Effector CD8-positive, alpha-beta T cell (primary cell): Measurements from ENCODE around the gene CLSTN3.
"Not testable (repeated sequence)": the region's sequence is repeated elsewhere in the genome, so short reads cannot be mapped to it uniquely, and the experiment has no call there.

Experiments
- DNase-seq: peaks from one replicate; lab custom pipeline; 2025; lab: John Stamatoyannopoulos, UW

Gene CLSTN3

DNA sequence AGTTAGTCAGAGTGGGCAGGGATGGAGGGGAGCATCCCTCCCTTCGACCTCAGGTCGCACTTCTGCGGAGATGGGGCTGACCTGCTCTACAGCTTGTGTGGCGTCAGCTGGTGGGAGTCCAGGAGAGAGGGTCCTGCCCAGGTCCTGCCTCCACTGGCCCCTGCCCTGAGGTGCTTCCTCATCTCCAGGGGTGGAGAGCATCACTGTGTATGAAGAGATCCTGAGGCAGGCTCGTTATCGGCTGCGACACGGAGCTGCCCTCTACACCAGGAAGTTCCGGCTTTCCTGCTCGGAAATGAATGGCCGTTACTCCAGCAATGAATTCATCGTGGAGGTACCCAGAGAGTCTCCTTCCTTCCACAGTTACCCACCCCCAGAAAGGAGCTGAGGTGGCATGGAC is 20.2 kb downstream of the CLSTN3 start:
- DNase-seq, result no peak

- DNase-seq, result no peak
Observed at GRCh38 chr12:7150841-7151240, 20.7 kb downstream of the CLSTN3 start.

GRCh38 chr12:7151532-7151931 is 21.4 kb downstream of the CLSTN3 start:
- DNase-seq, result no peak

DNA sequence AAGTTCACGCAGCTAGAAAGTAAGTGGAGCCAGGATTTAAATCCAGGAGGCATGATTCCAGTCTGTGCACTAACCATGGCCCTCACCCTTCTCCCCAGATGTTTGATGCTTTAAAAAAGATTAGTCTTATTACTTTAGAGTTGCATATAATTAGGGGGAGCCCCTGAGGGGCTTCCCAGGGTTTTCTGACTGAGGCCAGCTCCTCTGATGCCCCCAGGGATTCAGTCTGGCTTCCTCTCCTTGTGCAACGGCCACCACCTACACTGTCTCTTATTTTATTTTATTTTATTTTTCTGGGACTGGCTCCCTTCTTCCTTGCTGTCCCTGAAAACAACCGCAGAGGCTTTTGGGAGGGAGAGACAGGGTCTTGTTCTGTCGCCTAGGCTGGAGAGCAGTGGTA is 22.6 kb downstream of the CLSTN3 start:
- no peak for DNase-seq

GRCh38 chr12:7154042-7154441 is 23.9 kb downstream of the CLSTN3 start:
- no peak for DNase-seq

GRCh38 chr12:7154901-7155470 is 24.8 kb downstream of the CLSTN3 start:
- DNase-seq, result no peak

- no peak for DNase-seq
Observed at GRCh38 chr12:7155471-7156034, 25.4 kb downstream of the CLSTN3 start.

DNA sequence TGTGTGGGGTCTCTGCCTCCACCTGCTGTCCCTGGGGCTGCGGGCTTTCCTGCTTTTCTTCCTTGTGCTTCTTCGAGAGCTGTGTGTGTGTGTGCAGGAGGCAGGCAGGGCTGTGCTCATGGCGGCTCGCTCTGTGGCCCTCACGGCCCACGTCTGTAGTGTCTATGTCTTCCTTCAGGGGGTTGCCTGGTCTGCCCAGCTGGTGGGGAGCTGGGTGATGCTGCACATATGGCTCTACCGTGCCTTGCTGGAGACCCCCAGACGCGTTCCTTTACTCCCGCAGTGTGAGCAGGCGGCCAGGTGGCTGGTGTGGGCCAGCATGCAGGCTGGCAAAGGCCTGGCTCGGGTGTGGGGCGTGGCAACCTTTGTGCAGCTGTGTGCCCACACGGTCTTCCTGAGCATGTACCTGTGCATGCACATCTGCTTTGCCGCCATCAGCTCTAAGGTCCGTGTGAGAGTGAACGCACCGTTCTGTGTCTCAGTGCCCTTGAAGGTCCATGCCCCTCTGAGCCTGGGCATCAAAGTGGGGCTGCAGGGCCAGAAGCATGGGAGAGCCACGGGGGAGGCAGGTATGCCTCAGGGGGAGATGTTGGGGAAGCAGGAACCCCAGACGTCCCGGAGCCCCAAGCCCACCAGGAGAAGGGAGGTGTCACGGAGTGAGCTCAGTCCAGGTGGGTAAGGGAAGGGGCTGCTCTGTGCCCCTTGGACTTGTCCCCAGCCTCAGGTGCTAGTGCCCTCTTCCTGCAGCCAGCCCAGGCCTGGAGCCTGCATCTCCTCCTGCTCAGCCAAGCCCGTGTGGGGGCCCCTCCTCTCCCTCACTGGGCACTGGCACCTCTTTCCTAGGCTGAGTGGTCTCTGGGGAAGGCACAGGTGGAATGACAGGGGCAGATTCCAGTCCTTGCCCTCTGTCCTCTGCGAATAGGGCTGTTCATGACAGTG is 26.4 kb downstream of the CLSTN3 start:
- DNase-seq, result no peak

- no peak for DNase-seq
Observed at GRCh38 chr12:7157391-7157790, 27.2 kb downstream of the CLSTN3 start.

DNA sequence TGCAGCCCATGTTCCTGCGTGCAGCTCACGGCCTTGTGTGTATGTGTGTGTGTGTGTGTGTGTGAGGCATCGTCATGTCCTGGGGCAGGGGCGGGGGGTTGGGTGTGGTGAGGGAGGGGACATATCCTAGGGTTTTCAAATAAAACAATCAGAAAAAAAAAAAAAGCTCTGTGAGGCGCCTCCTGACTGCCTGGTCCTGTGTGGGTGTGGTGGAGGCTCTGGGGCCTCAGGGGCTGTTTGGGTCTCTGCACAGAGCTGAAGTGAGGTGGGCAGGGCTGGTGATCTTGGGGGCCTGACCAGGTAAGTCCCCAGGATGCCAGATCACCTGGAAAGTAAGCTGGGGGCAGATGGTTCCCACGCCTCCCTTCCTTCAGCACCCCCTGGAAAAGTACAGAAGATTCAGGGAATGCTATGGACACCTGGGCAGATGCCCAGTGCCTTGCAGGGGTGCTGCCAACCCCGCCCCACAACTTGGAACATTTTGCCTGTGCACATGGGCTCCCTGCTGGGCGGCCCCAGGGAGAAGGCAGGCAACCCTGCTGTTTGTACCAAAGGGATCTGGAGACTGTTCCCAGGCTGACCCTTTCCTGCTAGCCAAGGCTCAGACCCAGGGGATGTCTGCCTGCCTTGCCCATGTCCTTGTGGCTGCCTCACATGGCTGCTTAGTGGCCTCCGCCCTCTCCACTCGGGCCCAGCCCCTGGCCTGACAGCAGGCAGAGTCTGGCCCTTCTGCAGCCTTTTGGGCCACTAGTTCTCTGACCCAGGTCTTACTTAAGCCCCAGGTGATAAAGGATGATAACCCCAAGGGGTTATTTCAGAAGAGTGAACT is 28.8 kb downstream of the CLSTN3 start:
- DNase-seq, result no peak

DNA sequence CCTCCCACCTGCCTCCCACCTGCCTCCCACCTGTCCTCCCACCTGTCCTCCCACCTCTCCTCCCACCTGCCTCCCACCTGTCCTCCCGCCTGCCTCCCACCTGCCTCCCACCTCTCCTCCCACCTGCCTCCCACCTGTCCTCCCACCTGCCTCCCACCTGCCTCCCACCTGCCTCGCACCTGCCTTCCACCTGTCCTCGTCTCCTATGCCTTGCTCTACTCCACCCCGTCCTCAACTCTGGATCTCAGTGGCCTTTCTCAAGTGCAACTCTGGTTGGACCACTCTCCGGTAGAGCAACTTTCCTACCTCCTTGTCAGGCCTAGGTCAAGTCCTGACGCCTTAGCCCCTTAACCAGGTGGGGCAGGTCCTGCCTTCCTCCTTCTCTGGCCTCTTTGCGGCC is 30.0 kb downstream of the CLSTN3 start:
- no peak for DNase-seq

DNA sequence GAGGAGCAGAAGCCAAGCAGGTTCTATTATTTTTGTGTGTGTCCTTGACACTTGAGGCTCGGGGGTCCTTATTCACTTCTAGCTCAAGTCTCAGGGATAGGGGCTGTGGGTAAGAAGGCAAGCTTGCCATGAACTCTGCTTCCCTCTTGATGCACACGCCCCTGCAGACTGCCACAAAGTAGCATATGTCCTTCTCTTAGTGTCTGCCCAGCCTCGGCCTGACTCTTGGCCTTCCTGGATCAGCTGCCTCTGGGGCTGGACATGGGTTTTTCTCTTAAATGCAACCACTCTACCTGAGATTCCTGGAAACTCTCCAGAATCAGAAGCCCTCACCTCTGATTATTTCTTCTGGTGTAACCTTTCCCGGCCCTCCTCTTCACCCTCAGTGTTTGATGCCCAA is 31.2 kb downstream of the CLSTN3 start:
- DNase-seq, result no peak

DNA sequence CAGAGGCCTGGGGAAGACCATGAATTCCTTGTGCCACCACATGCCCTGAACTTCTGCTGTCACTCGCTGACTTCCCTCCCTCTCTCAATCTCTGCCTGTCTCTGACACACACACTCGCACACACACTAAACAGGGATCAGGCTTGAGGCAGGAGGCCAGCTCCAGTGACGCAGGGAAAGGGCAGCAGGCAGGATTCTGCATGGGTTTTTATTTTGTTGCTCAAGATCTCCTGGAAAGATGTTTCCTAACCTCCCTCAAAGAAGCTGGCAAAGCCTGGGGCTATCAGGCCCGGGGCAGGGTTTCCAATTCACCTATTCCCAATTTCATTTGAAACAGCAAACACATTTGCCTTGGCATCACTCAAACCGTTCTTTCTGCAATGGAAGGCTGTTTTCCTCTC is 31.6 kb downstream of the CLSTN3 start:
- DNase-seq, result no peak

GRCh38 chr12:7162691-7163114 is 32.5 kb downstream of the CLSTN3 start:
- no peak for DNase-seq

DNA sequence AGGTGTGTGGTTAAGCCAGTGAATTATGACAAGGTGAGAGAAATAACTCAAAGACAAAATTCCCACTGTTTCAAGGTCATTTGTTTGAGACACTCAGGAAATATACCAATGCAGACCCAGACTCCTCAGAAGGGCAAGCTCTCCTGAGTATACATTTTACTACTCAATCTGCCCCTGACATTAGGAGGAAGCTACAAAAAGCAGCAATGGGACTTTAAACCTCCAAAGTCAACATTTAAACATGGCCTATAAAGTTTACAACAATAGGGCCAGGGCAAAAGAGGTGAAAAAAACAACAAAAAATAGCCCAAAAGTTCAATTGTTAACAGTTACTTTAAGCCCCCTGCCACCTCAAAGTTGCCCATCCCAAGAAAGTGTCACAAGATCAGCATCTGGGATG is 39.8 kb downstream of the CLSTN3 start:
- DNase-seq, result no peak

GRCh38 chr12:7171854-7172253 is 41.7 kb downstream of the CLSTN3 start:
- DNase-seq, result no peak

- no peak for DNase-seq
Observed at GRCh38 chr12:7175493-7175892, 45.3 kb downstream of the CLSTN3 start.

DNA sequence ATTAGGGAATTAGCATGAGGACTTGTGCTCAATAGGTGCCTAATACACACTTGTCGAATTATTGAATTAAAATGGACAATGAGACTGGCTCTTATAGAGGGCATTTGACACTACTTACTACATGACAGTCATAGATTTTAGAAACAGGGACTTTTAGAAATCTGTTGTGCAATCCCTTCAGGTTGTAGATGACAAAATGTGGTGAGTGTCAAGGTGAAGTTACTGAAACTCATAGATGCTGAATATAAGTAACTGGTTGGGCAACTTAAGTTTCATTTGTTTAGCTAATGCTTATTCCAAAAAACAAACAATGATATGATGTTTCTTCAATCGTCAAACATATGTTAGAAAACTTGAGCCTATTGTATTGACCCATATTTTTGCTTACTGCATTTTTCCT is 46.4 kb downstream of the CLSTN3 start:
- DNase-seq, result no peak

- no peak for DNase-seq
Observed at GRCh38 chr12:7178481-7178880, 48.3 kb downstream of the CLSTN3 start.

DNA sequence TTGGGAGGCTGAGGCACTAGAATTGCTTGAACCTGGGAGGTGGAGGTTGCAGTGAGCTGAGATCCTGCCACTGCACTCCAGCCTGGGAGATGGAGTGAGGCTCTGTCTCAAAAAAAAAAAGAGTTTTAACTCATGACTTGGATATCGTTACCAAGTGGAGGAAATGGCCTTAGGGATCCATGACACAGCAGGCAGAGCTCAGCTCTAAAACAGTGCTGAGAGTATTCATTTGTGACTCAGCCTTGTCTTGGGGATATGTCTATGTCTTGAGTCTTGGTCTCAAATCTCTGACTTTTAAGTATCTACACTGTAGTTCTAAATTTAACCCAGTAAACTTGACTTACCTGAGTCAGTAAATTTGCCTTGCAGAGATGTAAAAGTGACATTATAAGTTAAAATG is 50.5 kb downstream of the CLSTN3 start:
- no peak for DNase-seq

GRCh38 chr12:7186058-7186457 is 55.9 kb downstream of the CLSTN3 start:
- not testable (repeated sequence) for DNase-seq
